Measurements from ENCODE around the gene COL19A1.

The COL19A1 gene

DNA sequence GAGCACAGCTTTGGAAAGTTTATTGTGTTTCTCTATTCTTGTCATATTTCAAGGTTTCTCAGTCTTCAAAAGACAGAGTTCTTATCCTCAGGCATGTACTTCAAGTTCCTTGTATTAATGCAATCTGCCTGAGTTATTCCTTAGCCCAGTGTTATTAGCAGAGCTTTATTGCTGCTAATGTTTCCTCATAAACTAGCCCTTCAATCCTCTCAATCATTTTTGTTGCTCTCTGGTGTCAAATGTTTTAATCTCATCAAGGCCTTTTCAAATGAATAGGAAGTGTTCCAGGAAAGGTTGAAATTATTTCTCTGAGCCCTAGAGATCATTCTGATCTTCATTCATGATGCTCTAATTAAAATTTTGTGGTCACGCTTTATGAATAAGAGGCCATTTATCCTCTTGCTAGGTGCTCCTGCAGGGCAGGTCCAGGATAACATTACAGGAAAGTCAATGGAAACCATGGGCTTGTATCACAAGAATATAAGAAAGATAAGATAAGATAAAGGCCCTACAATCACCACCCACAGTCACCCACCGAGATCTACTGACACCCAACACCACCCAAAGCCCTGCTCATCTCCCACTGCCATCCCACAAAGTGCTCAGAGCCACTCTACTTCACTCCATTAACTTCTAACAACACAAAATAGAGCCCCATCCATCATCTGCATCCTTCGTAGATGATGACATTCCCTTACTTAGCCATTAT, 310.6 kb downstream of the COL19A1 start:
- DNase-seq: no peak

DNA sequence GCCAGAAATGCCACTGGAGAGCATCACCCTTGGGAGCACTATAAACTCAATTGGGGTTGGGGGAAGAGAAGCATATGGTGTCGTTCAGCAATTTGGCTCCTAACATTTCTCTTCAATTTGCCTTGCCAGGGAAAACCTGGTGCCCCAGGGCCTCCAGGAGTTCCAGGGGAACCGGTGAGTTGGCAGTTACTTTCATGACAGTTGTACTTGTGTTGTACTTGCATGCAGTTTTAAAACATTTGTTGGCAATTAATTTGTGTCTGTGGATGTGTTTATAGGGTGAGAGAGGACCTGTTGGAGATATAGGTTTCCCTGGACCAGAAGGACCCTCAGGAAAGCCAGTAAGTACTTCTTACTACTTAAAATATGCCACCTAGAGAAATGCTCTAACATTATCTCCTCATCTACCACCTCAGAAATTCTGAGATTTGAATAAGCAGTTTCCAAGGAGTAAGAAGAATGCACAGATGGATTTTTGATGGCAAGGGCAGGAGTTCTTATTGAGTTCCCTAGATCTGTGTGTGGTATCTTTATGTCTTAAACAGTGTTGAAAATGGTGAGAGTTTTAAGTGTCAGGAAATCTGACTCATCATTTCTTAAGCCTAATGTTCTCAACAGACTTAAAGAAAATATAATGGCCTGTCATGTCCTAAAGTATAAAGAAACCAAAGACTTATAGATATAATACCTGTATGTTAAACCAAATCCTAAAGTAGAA, 314.0 kb downstream of the COL19A1 start:
- no peak for DNase-seq

DNA sequence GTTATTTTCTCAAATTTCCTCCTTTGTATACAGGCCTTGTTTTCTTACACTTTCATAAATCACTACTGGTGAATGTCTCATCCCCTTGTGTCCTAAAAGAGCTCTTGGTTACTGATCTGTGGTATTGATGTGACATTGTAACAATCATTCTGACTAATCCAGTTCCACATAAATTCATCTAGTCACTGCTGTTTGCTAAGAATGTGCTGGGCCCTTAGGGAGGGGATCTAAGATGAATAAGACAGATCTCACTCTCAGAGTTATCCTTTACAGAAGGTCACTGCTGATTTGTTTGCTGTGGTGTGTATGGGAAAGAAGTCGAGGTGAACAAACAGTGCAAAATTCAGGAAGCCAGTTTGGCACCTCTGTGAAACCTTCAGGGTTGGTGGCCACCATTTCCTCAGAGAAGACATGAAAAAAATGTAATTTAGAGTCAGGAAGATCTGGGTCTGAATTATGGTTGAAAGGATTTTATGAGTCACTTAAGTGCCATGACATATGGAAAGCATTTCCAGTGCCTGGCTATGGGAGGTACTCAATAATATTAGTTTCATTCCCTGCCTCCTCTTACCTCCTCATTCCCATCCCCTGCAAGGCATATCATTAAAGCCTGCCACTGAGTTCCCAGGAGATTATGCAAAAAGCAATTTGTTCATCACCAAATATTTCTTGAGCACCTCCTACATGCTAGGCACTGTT, 314.7 kb downstream of the COL19A1 start:
- DNase-seq: no peak

DNA sequence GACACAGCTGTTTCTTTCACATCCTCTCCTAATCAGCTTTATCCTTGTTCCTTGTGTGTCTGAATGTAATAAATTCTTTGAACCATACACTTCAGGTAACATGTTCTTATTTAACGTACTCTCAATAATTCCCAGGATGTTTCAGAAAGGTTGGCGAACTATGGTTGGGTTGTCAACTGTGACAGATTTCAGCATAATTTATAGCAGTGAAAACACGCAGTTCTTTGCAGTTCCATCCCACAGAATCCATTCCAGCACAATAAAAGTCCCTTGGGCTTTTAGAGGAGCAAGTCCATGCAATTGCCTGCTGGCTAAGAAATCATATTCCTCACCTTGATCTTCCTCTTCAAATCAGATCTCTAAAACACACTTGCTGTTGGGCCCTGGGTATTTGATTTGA, 317.2 kb downstream of the COL19A1 start:
- DNase-seq: no peak

DNA sequence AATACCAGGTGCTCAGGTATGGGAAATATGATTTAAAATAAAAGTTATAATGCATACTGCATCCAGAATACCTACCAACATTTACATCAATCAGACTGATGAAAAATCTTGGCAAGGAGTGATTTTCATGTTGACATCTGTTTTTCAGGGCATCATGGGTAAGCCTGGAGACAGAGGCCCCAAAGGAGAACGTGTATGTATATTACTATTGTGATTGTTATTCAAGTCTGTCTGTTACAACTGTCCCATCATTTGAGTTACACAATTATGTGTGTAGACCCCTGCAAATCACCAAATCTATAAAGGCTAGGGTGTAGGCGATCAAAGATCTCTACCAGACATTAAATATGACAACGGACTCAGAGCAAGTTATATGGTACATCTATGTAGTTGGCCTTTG, 318.4 kb downstream of the COL19A1 start:
- no peak for DNase-seq

DNA sequence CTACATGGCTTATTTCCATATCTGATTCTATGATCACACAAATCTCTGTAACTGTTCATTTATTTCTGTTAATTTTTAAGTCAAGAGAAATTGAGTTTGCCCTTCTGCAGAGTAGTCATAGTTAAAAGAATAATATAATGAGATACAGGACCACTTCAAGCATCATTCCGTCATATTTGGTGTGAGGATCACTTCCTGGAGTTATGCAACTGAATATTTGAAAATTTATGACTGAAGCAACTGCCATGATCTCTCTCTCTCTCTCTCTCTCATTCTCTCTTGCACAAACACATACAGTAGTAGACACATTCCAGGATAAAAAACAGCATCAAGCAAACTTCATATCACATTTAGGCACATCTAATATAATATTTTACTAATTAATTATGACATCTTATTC, 320.1 kb downstream of the COL19A1 start:
- no peak for DNase-seq

DNA sequence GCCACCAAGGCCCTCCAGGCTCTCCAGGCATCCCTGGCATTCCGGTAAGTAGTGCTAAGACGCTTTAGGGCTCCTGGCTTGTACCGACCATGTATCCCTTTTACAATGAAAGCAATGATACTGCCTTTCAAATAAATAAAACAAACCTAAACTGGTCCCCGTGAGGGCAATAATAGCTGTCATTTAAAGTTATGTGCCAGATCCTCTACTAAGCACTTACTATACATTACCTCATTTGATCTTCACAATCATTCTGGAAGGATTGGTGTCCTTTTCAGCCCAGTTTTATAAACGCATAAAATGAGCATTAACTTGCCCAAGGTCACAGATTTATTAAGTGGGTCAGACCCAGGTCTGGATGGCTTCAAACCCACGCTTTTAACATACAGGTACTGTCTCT, 321.8 kb downstream of the COL19A1 start:
- no peak for DNase-seq

DNA sequence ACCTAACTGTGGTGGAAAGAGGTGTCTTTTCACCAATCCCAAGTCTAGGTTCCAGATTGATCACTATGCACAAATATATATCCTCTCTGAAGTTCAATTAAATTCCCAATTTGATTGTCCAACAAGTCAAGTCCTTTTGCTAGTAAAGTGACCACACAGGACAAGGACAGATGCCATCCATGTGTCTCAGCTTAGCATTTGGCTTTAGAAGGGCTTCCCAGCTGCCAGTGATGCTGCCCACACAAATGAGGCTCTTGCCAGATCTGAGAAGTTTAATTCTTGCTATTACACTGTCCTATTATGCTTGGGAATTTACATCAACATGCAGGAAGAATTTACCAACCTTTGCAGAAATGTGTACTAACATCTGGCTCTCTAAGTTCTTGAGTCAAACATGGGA, 328.1 kb downstream of the COL19A1 start:
- no peak for DNase-seq

DNA sequence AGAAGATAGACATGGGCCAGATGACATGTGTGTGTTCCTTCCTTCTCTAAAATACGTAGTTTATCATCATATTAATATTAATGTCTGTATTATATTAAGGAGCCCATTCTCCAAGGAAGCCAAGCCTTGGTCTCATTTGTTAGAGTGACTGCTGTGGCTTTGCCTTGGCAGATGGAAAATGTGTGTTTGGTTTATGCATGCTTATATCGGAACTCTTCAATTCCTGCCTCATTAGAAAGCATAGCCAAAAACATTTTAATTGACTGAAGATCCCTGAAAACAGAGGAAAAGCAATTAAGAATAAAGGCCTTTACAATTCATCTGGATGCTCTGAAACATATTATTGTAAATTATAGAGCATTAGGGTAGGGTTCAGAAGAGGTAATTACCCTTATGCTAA, 330.2 kb downstream of the COL19A1 start:
- DNase-seq: no peak

DNA sequence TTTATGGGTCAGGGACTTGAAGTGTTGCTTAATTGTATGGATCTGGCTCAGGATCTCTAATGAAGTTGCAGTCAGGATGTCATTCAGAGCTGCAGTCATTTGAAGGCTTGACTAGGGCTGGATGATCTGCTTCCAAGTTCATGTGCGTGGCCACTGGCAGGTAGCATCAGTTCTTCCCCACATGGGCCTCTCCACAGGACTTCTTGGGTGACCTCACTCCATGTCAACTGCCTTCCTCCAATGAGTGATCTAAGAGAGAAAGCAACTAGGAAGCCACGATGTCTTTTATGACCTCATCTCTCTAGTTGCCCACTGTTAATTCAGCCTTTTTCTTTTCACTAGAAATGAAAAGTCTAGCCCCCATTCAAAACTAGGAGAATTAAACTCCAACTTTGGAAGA, 332.4 kb downstream of the COL19A1 start:
- no peak for DNase-seq

DNA sequence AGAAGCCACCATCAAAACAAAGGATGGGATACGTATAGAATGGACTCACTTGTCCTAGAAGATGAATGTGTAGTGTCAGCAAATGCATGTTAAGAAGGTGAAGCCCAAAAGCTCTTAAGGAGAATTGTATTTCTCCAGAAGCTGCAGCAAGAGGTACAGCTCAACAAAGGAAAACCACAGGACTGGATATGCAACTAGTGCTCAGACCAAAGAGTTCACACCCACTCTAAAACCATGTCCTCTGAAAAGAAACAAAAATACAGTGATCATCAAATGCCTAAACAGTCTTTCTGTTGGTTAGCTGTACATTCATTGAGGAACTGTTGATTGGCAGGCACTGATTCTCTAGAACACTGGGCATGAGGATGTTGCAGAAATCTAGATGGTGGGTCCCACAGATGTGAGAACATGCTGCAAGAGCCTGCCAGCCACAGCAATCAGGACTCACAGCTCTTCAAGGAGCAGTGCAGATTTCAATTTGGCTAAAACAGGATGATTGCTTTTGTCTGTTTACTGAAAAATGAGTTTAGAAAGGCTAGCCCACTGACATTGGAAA, 342.0 kb downstream of the COL19A1 start:
- no peak for DNase-seq

DNA sequence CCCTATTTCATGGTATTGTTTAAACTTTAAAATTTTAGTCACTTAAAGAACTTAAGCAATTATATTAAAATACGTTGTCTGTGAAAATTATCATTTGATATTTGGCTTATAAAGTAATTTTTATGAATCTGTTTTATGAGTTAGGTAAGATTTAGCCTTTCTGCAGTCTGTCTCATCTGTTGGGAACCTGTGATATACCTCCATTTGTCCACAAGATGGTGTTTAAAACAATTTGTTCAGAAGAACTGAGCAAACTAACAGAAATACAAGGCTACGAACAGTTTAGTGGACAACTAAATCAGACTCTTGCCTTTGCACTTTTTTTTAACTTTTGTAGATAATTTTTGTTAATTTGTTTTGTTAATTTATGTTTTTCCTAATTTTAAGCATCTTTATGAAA, 344.1 kb downstream of the COL19A1 start:
- peak in 1 of 2 experiments; percentile 1 for DNase-seq

DNA sequence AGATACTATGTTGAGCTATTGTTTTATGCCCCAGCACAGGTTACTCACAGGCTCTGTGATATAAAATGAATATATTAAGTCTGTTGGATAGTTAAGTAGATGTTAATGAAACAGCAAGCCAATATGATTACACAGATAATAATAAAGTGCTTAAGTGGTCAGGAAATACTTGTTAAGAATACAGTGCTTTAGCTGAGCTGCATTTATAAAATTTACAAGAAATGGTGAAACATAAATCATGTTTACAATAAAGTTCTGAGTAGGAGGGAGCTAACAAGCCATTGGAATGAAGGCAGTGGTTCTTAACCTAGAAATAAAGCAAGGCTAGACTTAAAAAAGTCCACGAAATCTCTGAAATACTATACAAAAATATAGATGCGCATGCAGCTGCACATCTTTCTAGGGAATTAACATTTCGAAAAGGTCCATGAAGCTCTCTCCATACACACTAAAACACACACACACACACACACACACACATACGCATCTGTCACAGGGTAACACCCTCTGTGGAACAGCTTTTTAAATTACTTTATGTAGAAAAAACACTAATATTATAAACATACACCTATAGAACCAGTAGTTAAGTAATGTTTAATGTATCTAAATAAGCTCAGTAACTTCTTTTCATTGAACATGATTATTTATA, 349.2 kb downstream of the COL19A1 start:
- no peak for DNase-seq

DNA sequence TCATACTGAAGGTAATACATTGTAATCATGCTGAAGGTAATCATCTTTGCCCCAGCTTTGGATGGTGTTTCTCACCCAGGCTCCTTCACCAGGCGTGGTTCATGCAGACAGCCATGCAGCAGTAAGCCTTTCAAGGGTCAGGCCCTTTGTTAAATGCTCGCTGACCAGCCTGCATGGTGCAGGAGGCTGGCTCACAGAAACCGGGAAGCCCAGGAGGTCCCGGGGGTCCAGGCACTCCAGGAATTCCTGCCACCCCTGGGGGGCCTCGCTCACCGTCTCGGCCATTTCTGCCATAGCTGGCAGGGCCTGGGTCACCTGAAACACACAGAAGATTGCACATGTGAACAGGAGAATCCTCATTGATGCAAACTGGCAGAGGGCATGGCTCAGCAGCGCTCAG, 350.4 kb downstream of the COL19A1 start:
- DNase-seq: no peak

DNA sequence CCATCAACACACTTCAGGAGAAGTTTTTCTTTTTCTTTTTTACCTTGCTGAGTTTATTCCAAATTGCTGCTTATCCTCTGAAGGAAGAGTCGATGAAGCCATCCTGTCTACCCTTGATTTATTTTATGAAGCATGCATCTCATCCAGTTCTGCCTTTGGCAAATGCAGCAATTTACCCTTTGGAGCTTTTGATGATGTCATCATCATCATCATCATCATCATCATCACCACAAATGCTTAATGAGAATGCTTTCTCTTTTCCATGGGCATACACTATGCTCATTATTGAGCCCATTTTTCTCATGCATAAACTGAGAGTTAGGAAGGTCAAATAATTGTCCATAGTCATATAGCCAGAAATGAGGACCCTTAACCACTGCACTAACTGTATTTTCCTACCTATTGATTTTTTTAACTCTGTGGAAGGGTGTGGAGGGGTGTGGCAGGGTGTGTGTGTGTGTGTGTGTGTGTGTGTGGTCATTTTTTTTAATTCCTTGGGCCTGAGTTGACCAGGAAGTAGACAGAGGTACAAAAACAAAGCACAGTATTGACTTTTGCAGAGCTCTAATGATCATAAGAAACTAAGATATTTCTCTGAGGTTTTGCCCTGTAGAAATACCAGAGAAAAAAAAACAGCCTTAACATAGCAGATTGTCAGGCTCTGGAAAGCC, 353.7 kb downstream of the COL19A1 start:
- DNase-seq: no peak

DNA sequence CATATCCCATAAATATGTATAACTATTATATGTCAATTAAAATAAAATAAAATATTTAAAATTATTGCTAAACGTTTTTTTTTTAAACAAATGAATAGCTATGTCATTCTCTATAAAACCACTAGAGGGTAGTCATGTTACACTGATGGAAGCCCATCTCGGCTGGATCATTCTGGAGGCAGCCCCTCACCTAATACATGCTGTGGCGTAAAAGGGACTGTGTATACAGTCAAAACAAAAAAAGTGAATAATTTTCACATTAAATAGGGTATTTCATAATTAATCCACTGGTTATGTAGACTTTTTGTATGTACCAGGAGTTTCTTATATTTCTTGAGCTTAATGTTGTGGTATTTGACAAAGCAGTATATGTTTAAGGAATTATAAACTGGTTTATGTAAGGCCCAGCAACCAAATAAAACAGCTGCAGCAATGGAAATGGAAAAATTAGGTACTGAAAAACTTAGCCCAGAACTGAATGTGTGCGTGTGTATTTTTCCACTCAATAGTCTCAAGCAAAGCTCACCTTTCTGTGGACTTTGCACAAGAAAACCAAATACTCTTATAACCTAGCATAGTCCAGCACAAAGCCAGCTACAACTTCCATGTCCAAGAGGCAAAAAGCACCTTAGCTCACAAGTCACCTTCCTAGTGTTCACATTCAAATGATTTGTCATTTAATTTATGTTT, 354.8 kb downstream of the COL19A1 start:
- peak in 1 of 2 experiments; percentile 9 for DNase-seq

DNA sequence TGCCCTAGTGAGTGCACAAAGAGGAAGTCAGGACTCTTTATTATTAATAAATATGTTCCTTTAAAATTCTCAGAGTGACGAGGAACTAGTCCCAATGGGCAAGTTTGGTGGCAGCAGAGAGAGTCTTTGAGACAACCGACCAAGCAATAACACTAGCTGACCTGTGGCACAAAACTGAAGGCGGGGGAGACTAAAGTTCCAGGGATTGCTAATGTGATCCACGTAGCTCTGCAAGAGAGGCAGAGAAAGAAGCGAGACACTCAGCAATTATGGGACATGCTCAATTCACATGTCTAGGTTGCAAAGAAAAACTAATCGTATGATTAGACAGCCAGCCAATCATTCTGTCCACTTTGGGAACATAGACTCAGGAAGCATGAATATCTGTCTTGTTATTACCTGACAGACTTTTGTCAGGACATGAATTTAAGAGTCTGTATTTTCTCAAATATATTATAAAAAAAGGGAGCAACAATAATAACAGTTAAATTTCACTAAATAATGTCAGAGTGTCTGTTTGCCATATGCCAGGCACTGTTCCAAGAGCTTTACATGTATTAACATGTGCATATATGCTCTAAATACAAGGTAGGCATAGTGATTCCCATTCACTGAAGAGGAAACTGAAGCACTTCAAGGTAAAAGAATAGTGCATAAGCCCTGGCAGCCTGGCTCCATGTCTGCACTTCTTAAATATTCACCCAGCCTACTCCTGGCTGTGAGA, 355.5 kb downstream of the COL19A1 start:
- DNase-seq: no peak

DNA sequence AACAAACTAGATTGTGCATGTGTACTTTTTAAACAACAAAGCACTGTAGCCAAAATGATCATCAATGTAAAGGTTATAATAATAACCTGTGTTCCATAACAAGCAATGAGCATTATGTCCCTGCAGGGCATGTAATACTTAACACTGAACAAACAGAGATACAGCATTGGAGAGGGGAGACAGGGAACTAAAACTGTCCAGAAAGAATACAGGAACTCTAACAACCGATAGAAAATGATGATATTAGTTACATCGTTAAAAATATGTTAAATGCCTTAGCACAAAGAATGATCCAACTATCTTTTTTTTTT, 356.0 kb downstream of the COL19A1 start:
- DNase-seq: no peak

DNA sequence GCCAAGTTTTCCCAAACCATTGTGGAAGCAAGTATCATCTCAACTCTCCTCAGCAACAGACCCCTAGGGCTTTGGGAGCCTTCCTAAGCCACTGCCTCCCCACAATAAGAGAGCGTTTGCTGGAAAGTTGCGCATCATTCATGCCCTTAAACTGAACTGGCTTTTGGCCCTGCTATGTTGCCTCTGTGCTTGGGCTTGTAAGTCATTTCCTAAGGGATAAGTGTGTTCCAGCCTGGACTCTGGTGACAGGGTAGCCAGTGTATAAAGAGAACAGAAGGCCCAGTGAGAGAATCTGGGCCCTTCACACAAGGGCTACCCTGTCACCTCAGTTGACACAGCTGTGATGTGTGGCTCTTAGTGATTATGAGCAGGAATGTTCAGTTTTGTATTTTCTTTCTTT, 358.7 kb downstream of the COL19A1 start:
- no peak for DNase-seq

DNA sequence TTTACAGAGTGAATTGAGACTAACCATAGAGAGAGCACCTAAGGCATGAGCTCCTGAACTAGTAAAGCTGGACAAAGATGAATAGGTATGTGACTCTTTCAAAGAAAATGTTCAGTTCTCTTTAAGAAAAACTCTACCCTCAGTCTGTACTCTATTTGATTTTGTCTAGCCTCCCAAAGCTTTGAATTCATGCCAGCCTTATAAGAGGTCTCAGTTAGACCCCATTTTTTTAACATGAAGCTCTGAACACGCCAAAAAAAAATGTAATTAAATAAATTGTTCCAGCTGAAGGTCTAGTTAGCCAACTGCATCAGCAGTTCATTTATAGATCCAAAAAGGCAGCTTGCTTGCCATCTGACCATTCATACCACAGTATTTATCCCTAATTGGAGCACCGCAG, 365.0 kb downstream of the COL19A1 start:
- DNase-seq: no peak

DNA sequence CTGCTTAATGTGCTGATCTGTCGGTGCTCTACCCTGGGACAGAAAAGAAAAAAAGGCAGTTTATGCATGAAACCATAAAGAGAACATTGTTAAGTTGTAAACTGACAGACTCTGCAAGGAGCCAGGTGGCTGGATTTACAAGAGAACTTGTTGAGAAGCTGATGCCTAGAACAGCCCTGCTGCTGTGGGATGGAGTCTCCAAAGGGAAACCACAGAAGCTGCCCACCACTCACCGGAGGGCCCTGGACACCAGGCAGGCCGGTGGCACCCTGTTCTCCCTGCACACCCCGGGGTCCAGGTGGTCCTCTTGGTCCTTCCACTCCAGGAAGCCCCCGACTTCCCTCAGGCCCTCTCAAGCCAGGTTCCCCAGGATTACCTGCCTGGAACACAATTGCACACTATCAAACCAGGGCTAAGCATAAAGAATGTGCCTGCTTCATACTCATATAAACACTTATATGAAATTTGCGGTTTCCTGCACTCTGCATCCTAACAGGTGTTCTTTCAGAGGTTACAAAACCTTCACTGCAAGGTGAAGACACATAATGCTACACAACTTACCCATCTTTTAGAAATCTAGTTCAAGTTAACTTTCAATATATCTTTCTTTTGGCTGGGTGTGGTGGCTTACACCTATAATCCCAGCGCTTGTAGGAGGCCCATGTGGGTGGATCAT, 368.3 kb downstream of the COL19A1 start:
- DNase-seq: no peak

Data from SHP77 (cell line).